Cardiac ventricle fibroblast (primary cell): ENCODE measurements around the gene CPSF7. TPM values are rescaled to one million over a fixed set of nuclear protein-coding genes. Genes with fewer than 3 reads are reported as not detected.

Source experiments
- total RNA-seq: library from RNA; depleted of rRNA; stranded (reverse); fragments of >200 nt; gene quantifications from 2 replicates; pipeline ENCODE4 v1.2.3, GENCODE V29; 2015

CPSF7 gene, protein sequence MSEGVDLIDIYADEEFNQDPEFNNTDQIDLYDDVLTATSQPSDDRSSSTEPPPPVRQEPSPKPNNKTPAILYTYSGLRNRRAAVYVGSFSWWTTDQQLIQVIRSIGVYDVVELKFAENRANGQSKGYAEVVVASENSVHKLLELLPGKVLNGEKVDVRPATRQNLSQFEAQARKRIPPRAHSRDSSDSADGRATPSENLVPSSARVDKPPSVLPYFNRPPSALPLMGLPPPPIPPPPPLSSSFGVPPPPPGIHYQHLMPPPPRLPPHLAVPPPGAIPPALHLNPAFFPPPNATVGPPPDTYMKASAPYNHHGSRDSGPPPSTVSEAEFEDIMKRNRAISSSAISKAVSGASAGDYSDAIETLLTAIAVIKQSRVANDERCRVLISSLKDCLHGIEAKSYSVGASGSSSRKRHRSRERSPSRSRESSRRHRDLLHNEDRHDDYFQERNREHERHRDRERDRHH
- 21.5 and 24.0 TPM in 2 replicates for total RNA-seq

DNA sequence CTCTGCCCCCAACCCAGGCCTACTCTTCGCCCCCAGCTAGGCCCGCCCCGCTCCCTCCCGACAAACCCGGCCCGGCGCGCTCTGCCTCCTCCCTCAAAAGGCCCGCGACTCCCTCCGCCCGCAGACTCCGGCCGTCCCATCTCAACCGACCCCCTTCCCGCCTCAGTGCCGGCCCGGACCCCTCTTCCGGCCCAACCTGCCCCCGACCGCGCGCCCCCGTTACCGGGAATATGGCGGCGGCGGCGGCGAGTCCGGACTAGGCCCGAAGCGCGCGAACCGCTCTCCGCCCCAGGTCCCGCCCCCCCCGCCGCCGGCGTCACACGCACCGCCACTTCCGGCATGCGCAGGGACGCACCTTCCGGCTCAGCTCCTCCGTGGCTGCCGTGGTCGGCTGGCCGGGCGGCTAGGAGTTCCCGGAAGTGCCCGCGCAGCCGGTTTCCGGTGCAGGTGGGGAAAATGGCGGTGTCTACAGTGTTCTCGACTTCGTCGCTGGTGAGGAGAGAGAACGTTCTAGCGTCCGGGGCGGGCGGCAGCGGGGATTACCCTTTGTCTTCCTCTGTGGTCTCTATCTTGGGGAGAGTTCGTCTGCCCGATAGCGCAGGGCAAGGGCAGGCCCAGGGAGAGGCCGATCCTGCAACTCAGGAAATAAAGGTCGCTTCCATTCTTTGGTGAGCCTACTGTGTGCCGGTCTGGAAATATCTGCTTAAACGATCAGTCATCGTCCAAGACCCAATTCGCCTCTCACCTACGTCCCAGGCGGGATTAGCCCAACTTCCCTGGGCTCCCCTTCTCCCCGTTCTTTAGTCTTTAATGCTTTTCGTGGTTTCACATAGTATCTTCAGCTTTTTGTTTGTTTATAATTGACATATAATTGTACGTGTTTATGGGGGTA, at the start of gene CPSF7, which contains the start of gene SDHAF2:
Gene CPSF7 (minus strand): TSS at position 285 of the 892 bp plus-strand sequence. CDS start 740 bp downstream, outside the sequence.
Gene SDHAF2 (plus strand): TSS at position 434 of the 892 bp plus-strand sequence. CDS start 23 bp downstream, at position 457.

DNA sequence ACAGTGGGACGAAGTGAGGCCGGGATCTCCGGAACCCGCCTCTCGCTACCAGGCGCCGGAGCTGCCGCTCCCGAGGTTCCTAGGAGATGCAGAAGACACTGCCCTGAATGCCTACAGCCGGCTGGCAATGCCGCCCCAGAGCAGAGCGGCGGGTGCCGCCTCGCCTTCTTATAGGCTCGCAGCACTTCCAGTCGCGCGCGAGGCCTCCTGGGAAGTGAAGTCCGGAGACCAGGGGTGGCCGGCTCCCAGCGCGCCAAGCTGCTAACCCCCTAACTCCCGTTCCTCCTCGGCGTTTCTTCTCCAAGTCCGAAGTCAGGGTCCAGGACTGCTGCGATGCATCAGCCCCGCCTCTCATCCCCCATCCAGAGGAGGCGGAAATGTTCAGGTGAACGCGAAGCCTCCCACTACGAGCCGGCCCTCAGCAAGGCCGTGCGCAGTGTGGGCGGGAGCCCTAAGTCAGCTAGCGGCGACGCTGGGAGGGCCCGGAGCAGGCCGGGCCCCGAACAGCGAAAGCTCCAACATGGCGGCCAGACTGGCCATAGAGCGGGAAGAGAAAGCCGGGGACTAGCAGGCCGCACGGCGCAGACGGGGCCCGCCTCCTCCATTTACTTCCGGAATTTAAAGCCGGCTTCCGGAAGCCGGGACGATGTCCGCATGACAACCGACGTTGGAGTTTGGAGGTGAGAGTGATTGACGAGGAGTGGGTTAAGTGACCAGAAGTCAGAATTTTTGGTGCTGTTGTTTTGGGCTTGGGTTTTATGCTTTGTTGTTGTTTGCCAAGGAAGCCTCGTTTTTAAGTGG, 67.8 kb downstream of the CPSF7 start, which contains the start of the genes CYB561A3 and TMEM138:
Gene CYB561A3 (minus strand): TSS at position 142 of the 801 bp plus-strand sequence. CDS start 5,169 bp downstream, outside the sequence.
Gene TMEM138 (plus strand): TSS at position 634 of the 801 bp plus-strand sequence. CDS start 2,017 bp downstream, outside the sequence.

Other genes with a start within 250 kb of the CPSF7 start
- not detected in 2 replicates for gene PGA3, start 226.5 kb downstream of the CPSF7 start, total RNA-seq
- not detected in 2 replicates for gene PGA4, start 207.6 kb downstream of the CPSF7 start, total RNA-seq
- gene PGA5, start 188.8 kb downstream of the CPSF7 start, total RNA-seq: not detected in 2 replicates
- gene VWCE, start 134.7 kb downstream of the CPSF7 start, total RNA-seq: 16.8 and 19.4 TPM in 2 replicates
- gene DDB1, start 96.9 kb downstream of the CPSF7 start, total RNA-seq: 217 and 223 TPM in 2 replicates
- gene TKFC, start 96.7 kb downstream of the CPSF7 start, total RNA-seq: 29.1 and 33.9 TPM in 2 replicates
- 64.8 and 89.7 TPM in 2 replicates for gene CYB561A3, start 68.1 kb downstream of the CPSF7 start, total RNA-seq
- gene TMEM138, start 67.6 kb downstream of the CPSF7 start, total RNA-seq: 15.7 and 33.9 TPM in 2 replicates
- 14.2 and 18.2 TPM in 2 replicates for gene TMEM216, start 37.4 kb downstream of the CPSF7 start, total RNA-seq
- gene SDHAF2, start 149 bp upstream of the CPSF7 start, total RNA-seq: 28.4 and 53.7 TPM in 2 replicates
- not detected in 2 replicates for gene LRRC10B, start 78.8 kb upstream of the CPSF7 start, total RNA-seq
- 2.2 and 3.8 TPM in 2 replicates for gene SYT7, start 151.1 kb upstream of the CPSF7 start, total RNA-seq